ENCODE measurements around the gene SKIDA1.

Gene SKIDA1

GRCh38 chr10:21501731-21502347 is 23.6 kb downstream of the SKIDA1 start:
- POLR2A ChIA-PET, result no interaction called here
- Histone ChIP-seq H3K27ac (ENCODE audit: extremely low read depth, low read depth, low read length) (no peak overlapping the region), H3K4me1 (ENCODE audit: control insufficient read depth, insufficient read depth, low read length) (peaks cover 15% of the 10 kb centered on the region), H3K36me3 (ENCODE audit: control insufficient read depth in 2 of 2, insufficient read depth in 1 of 2, low read length in 2 of 2) (no peaks in the 10 kb centered on the region), H3K9me3 (ENCODE audit: control insufficient read depth, insufficient read depth, low read depth, low read length) (no peaks in the 10 kb centered on the region), H3K4me3 (ENCODE audit: low read depth, low read length) (no peak overlapping the region)
- TF ChIP-seq FEZF1 (tag by site-specific recombination; IDR thresholded peaks at IDR 0.05), result no peak
- no peak for TF ChIP-seq ZNF580 (tag by site-specific recombination; IDR thresholded peaks at IDR 0.05)
- TF ChIP-seq ZNF544 (tag by site-specific recombination; IDR thresholded peaks at IDR 0.05), result no peak
- TF ChIP-seq ZBTB26 (tag by site-specific recombination; optimal IDR thresholded peaks at IDR 0.05), result no peak
- no peak for TF ChIP-seq AEBP2 (tag by site-specific recombination; IDR thresholded peaks at IDR 0.05; ENCODE audit: borderline replicate concordance)
- TF ChIP-seq ZNF26 (tag by site-specific recombination; IDR thresholded peaks at IDR 0.05), result no peak
- TF ChIP-seq GLI2 (tag by site-specific recombination; IDR thresholded peaks at IDR 0.05; ENCODE audit: borderline replicate concordance, low read depth), result no peak
- TF ChIP-seq ZNF211 (tag by site-specific recombination; IDR thresholded peaks at IDR 0.05; ENCODE audit: low read depth), result no peak
- no peak for TF ChIP-seq HIC1 (tag by site-specific recombination; IDR thresholded peaks at IDR 0.05)
- no peak for TF ChIP-seq CTCF (tag by site-specific recombination; IDR thresholded peaks at IDR 0.05)
- CTCF ChIA-PET, result interaction anchor here (0.6 kb wide), 1 partner anchor 231 kb away, joined by 3 read pairs; no protein-coding TSS in a partner anchor

GRCh38 chr10:21501091-21501490 is 24.4 kb downstream of the SKIDA1 start:
- ChIA-PET CTCF (no interaction called here), POLR2A (no interaction called here)
- Histone ChIP-seq H3K4me1 (ENCODE audit: control insufficient read depth, insufficient read depth, low read length) (peaks cover 15% of the 10 kb centered on the region), H3K4me3 (ENCODE audit: low read depth, low read length) (no peak overlapping the region), H3K9me3 (ENCODE audit: control insufficient read depth, insufficient read depth, low read depth, low read length) (no peaks in the 10 kb centered on the region), H3K36me3 (ENCODE audit: control insufficient read depth in 2 of 2, insufficient read depth in 1 of 2, low read length in 2 of 2) (no peaks in the 10 kb centered on the region), H3K27ac (ENCODE audit: extremely low read depth, low read depth, low read length) (no peak overlapping the region)
- TF ChIP-seq SCRT2 (tag by site-specific recombination; IDR thresholded peaks at IDR 0.05), result peak; percentile 79
- TF ChIP-seq SCRT1 (tag by site-specific recombination; IDR thresholded peaks at IDR 0.05; ENCODE audit: borderline replicate concordance), result peak; percentile 55; the same call in 1 of the 2 replicates
- TF ChIP-seq ZNF335 (tag by site-specific recombination; conservative IDR thresholded peaks at IDR 0.05), result no peak
